SK-N-SH treated with all-trans-retinoic acid at 6 μM for 48 hours (cell line): ENCODE measurements around the gene STATH.
"Not testable (repeated sequence)": the region's sequence is repeated elsewhere in the genome, so short reads cannot be mapped to it uniquely, and the experiment has no call there.

Experiments used
- CSDC2 ChIP-seq: fragments of 250-450 bp; sonication (Bioruptor Pico); IDR thresholded peaks from 2 replicates; pipeline ENCODE4 v1.5.0; 2020; ENCODE audit warnings: mild to moderate bottlenecking, moderate library complexity
- PATZ1 ChIP-seq: fragments of 250-450 bp; sonication (Bioruptor Pico); IDR thresholded peaks from 2 replicates; pipeline ENCODE4 v1.8.0; 2020; ENCODE audit warnings: mild to moderate bottlenecking, moderate library complexity, borderline replicate concordance
- ZFP30 ChIP-seq: fragments of 450-650 bp; formaldehyde crosslinking; IDR thresholded peaks from 2 replicates; pipeline ENCODE4 v1.5.0; 2022; ENCODE audit warnings: mild to moderate bottlenecking, moderate library complexity

- TF ChIP-seq PATZ1, ZFP30, CSDC2 (CRISPR knock-in tag): not testable (repeated sequence)
Observed at GRCh38 chr4:70019006-70019405, 23.2 kb downstream of the STATH start.
